H1 (cell line): ENCODE data around the gene ZNF496. TPM values are rescaled to one million over a fixed set of nuclear protein-coding genes. Genes with fewer than 3 reads are reported as not detected.

Source experiments
- CTCF ChIA-PET: fragments of 300-600 bp; sonication (Branson Sonifier 250); formaldehyde crosslinking; loops from one replicate; lab custom pipeline; 2021; ENCODE audit not compliant: partially characterized antibody; lab: Charles Lee
- POLR2A ChIA-PET: fragments of 300-600 bp; sonication (Branson Sonifier 250); formaldehyde crosslinking; loops from one replicate; lab custom pipeline; 2021; ENCODE audit warnings: inconsistent platforms; ENCODE audit not compliant: partially characterized antibody; lab: Charles Lee
- DNase-seq, 2 experiments: peaks; one replicate each; pipeline versions ENCODE4 v3.0.0 to v3.0.0-alpha.2; 2010 to 2022; ENCODE audit warnings: low spot score in 2 of 2, low read depth in 1 of 2, mixed read lengths in 1 of 2
- FAIRE-seq: peaks from 2 replicates; lab custom pipeline; 2011; peaks lifted over from hg19 to GRCh38; lab: Jason Lieb, UNC
- H2AFZ ChIP-seq: 2 replicates; pipeline ENCODE4 v1.8.1; 2012; ENCODE audit warnings: low read length, inconsistent platforms
- H2AK5ac ChIP-seq: 2 replicates; pipeline ENCODE4 v1.6.1; 2013; ENCODE audit warnings: low read depth, low read length
- H2BK120ac ChIP-seq: replicated peaks from 2 replicates; pipeline ENCODE3; 2013; ENCODE audit warnings: low read depth, low read length, inconsistent platforms
- H2BK12ac ChIP-seq: 2 replicates; pipeline ENCODE4 v1.6.1; 2013; ENCODE audit warnings: low read depth, low read length
- H2BK15ac ChIP-seq: 2 replicates; pipeline ENCODE4 v1.6.1; 2013; ENCODE audit warnings: low read length
- H2BK20ac ChIP-seq: 2 replicates; pipeline ENCODE4 v1.6.1; 2013; ENCODE audit warnings: low read length
- H2BK5ac ChIP-seq: 2 replicates; pipeline ENCODE4 v1.6.1; 2013; ENCODE audit warnings: low read depth, low read length
- H3K14ac ChIP-seq: 2 replicates; pipeline ENCODE4 v1.6.1; 2013; ENCODE audit warnings: inconsistent platforms; ENCODE audit not compliant: insufficient read length
- H3K18ac ChIP-seq: 2 replicates; pipeline ENCODE4 v1.6.1; 2013; ENCODE audit warnings: low read length; ENCODE audit errors: extremely low read depth
- H3K23ac ChIP-seq: 2 replicates; pipeline ENCODE4 v1.6.1; 2013; ENCODE audit warnings: inconsistent platforms; ENCODE audit not compliant: insufficient read length
- H3K23me2 ChIP-seq: 2 replicates; pipeline ENCODE4 v1.6.1; 2013; ENCODE audit warnings: low read depth, low read length
- H3K27ac ChIP-seq: 2 replicates; pipeline ENCODE4 v1.6.1; 2011; ENCODE audit warnings: low read depth, low read length, inconsistent platforms
- H3K27me3 ChIP-seq, 4 experiments: replicated peaks in 1 of 4; 1 replicate in 1 of 4; 2 replicates in 3 of 4; pipeline versions ENCODE4 v1.6.1 to v1.8.1; 2011 to 2013; ENCODE audit warnings: low read length in 3 of 4, mild to moderate bottlenecking in 3 of 4, inconsistent platforms in 2 of 4, mixed read lengths in 2 of 4, moderate library complexity in 1 of 4; ENCODE audit not compliant: control insufficient read depth in 3 of 4, insufficient read depth in 3 of 4; ENCODE audit errors: extremely low read depth in 1 of 4
- H3K36me3 ChIP-seq, 4 experiments: 2 replicates each; pipeline versions ENCODE4 v1.6.1 to v1.8.1; 2011 to 2013; ENCODE audit warnings: mild to moderate bottlenecking in 4 of 4, low read length in 3 of 4, moderate library complexity in 2 of 4, control low read depth in 1 of 4, inconsistent platforms in 1 of 4; ENCODE audit not compliant: insufficient read depth in 4 of 4, control insufficient read depth in 2 of 4
- H3K4ac ChIP-seq: replicated peaks from 2 replicates; pipeline ENCODE3; 2013; ENCODE audit warnings: low read length, low read depth, mixed read lengths, inconsistent platforms; ENCODE audit not compliant: insufficient read length
- H3K4me1 ChIP-seq, 4 experiments: replicated peaks in 1 of 4; 1 replicate in 1 of 4; 2 replicates in 3 of 4; pipeline versions ENCODE4 v1.6.1 to v1.8.1; 2011 to 2013; ENCODE audit warnings: low read length in 3 of 4, inconsistent platforms in 2 of 4, mixed read lengths in 1 of 4; ENCODE audit not compliant: insufficient read depth in 4 of 4, control insufficient read depth in 3 of 4
- H3K4me2 ChIP-seq, 2 experiments: 2 replicates each; pipeline versions ENCODE4 v1.6.1 to v1.8.1; 2011 to 2013; ENCODE audit warnings: low read depth in 2 of 2, low read length in 2 of 2, control low read depth in 1 of 2, inconsistent platforms in 1 of 2, mild to moderate bottlenecking in 1 of 2; ENCODE audit not compliant: insufficient read depth in 1 of 2
- H3K4me3 ChIP-seq, 4 experiments: fragments of 200-600, 300-600 bp in 1 of 4; sonication (generic), shearing (Covaris generic), sonication (Bioruptor Twin) in 1 of 4; 2 replicates each; pipeline versions ENCODE4 v1.5.1 to v1.8.1; 2011 to 2016; ENCODE audit warnings: low read length in 4 of 4, low read depth in 3 of 4, control low read depth in 2 of 4, inconsistent platforms in 2 of 4, mild to moderate bottlenecking in 2 of 4, mixed read lengths in 1 of 4, moderate library complexity in 1 of 4; ENCODE audit not compliant: insufficient read depth in 2 of 4; ENCODE audit errors: extremely low read depth in 1 of 4
- H3K56ac ChIP-seq: replicated peaks from 2 replicates; pipeline ENCODE3; 2013; ENCODE audit warnings: low read depth, mild to moderate bottlenecking, mixed read lengths, low read length, inconsistent platforms; ENCODE audit not compliant: insufficient read length
- H3K79me1 ChIP-seq: 2 replicates; pipeline ENCODE4 v1.6.1; 2013; ENCODE audit warnings: low read depth, low read length, control low read depth
- H3K79me2 ChIP-seq, 2 experiments: 2 replicates each; pipeline versions ENCODE4 v1.6.1 to v1.8.1; 2012 to 2013; ENCODE audit warnings: low read length in 2 of 2, mild to moderate bottlenecking in 2 of 2, inconsistent platforms in 1 of 2; ENCODE audit not compliant: insufficient read depth in 2 of 2, control insufficient read depth in 1 of 2
- H3K9ac ChIP-seq, 4 experiments: replicated peaks in 1 of 4; 1 replicate in 1 of 4; 2 replicates in 3 of 4; pipeline versions ENCODE4 v1.6.1 to v1.8.1; 2011 to 2013; ENCODE audit warnings: low read depth in 3 of 4, low read length in 3 of 4, control low read depth in 2 of 4, mild to moderate bottlenecking in 2 of 4, moderate library complexity in 2 of 4, inconsistent platforms in 1 of 4; ENCODE audit errors: extremely low read depth in 1 of 4
- H3K9me3 ChIP-seq, 2 experiments: 2 replicates each; pipeline versions ENCODE4 v1.6.1 to v1.8.1; 2012 to 2013; ENCODE audit warnings: mild to moderate bottlenecking in 2 of 2, moderate library complexity in 2 of 2, control low read depth in 1 of 2, inconsistent platforms in 1 of 2, low read depth in 1 of 2, low read length in 1 of 2, mixed read lengths in 1 of 2; ENCODE audit not compliant: insufficient read depth in 2 of 2
- H4K20me1 ChIP-seq, 2 experiments: replicated peaks in 1 of 2; 2 replicates each; pipeline versions ENCODE3 to v1.8.1; 2011 to 2013; ENCODE audit warnings: inconsistent platforms in 2 of 2, low read length in 2 of 2, mild to moderate bottlenecking in 1 of 2; ENCODE audit not compliant: insufficient read depth in 2 of 2, control insufficient read depth in 1 of 2
- H4K5ac ChIP-seq: 2 replicates; pipeline ENCODE4 v1.6.1; 2013; ENCODE audit warnings: low read length, low read depth, mixed read lengths, inconsistent platforms; ENCODE audit not compliant: insufficient read length
- H4K8ac ChIP-seq: 2 replicates; pipeline ENCODE4 v1.8.0; 2013; ENCODE audit warnings: mild to moderate bottlenecking, moderate library complexity, low read length, inconsistent platforms; ENCODE audit not compliant: insufficient read depth; ENCODE audit errors: extremely low read depth
- H4K91ac ChIP-seq: replicated peaks from 2 replicates; pipeline ENCODE3; 2013; ENCODE audit warnings: low read length, mixed read lengths, inconsistent platforms; ENCODE audit not compliant: insufficient read length
- CEBPB ChIP-seq: IDR thresholded peaks from 2 replicates; pipeline ENCODE4 v1.6.1; 2012; ENCODE audit warnings: low read depth, low read length
- JUND ChIP-seq: IDR thresholded peaks from 2 replicates; pipeline ENCODE4 v1.6.1; 2011; ENCODE audit warnings: mild to moderate bottlenecking, improper control_type of control experiment, low read length
- PHF8 ChIP-seq: fragments of 200-600 bp; sonication (generic); conservative IDR thresholded peaks from 2 replicates; pipeline ENCODE4 v1.7.1; 2012; ENCODE audit warnings: low read depth, mild to moderate bottlenecking, inconsistent platforms, low read length, moderate library complexity
- RXRA ChIP-seq: IDR thresholded peaks from 2 replicates; pipeline ENCODE4 v1.6.1; 2011; ENCODE audit warnings: low read depth, mild to moderate bottlenecking, low read length, moderate library complexity; ENCODE audit not compliant: insufficient read depth
- SIX5 ChIP-seq: IDR thresholded peaks from 2 replicates; pipeline ENCODE4 v1.6.1; 2011; ENCODE audit warnings: mild to moderate bottlenecking, low read depth, low read length
- SP1 ChIP-seq: IDR thresholded peaks from 2 replicates; pipeline ENCODE4 v1.6.1; 2011; ENCODE audit warnings: low read depth, low read length
- TAF1 ChIP-seq: IDR thresholded peaks from 2 replicates; pipeline ENCODE4 v1.6.1; 2011; ENCODE audit warnings: mild to moderate bottlenecking, low read depth, low read length
- TAF7 ChIP-seq: optimal IDR thresholded peaks from 2 replicates; pipeline ENCODE3; 2011; ENCODE audit warnings: low read depth, mild to moderate bottlenecking, inconsistent platforms, low read length, moderate library complexity, borderline replicate concordance
- WGBS, 2 experiments: shearing (Covaris generic) in 1 of 2; methylation state at CpG; one replicate each; pipeline versions ENCODE4 v1.1.6 to v1.1.7; 2013 to 2015; ENCODE audit warnings: low lambda C conversion rate in 2 of 2, mixed read lengths in 2 of 2, inconsistent platforms in 1 of 2, low coverage in 1 of 2, missing lambda C conversion rate in 1 of 2; ENCODE audit not compliant: insufficient replicate concordance in 2 of 2, insufficient coverage in 1 of 2, insufficient read length in 1 of 2; ENCODE audit errors: extremely low coverage in 1 of 2, missing lambda C conversion rate in 1 of 2; 5-methylcytosine and 5-hydroxymethylcytosine counted together
- polyA plus RNA-seq, 7 experiments: library from polyadenylated mRNA; depleted of rRNA in 3 of 7; stranded (reverse) in 5 of 7; unstranded in 2 of 7; fragments of >200 nt in 5 of 7; fragments of 200-250 nt in 2 of 7; gene quantifications; 1 replicate in 5 of 7; 2 replicates in 1 of 7; 4 replicates in 1 of 7; pipeline versions ENCODE4 v1.2.1 to v1.2.3, GENCODE V29; 2011 to 2013; ENCODE audit warnings: missing spikeins in 2 of 7, mixed read lengths in 2 of 7
- total RNA-seq: library from RNA; stranded (reverse); fragmentation: NEBNext Ultra II Directional; extraction: Animal tissue kit (Norgen Biotek cat#: 25700); gene quantifications from 2 replicates; pipeline ENCODE4 v1.2.1, GENCODE V29; 2021
- TF ChIP-seq, protein P1 (sequence below): IDR thresholded peaks from 2 replicates; pipeline ENCODE4 v1.6.1; 2011; ENCODE audit warnings: low read depth, mild to moderate bottlenecking, low read length; ENCODE audit not compliant: insufficient read depth

The ZNF496 gene
- total and polyA plus RNA-seq, 2 of the 8 experiments (the other 6 are each of a cell fraction or from before 2014, with no cell fraction given): 27.9 to 71.4 TPM

DNA sequence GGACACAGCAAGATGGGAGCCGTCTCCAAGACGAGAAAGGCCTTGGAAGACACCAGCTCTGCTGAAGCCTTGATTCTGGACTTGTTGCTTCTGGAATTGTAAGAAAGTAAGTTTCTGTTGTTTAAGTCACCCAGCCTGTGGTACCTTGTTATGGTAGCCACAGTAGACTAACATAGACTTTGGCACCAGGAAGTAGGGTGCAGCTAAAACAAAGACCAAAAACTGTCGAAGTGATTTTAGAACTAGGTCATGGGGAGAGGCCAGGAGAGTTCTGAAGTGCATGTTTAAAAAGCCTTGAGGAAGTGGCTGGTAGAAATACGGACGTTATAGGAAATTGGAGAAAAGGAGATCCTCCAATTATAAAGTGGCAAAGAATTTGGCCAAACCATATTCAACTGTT, 28.5 kb downstream of the ZNF496 start:
- no peak overlapping the region for H2BK120ac ChIP-seq
- peaks cover 32 to 85% (median 63%) of the 10 kb centered on the region in 4 experiments for H3K36me3 ChIP-seq
- TF ChIP-seq JUND (no peak), SP1 (no peak), TAF7 (no peak), CEBPB (no peak), RXRA (no peak), SIX5 (no peak), PHF8 (no peak), TAF1 (no peak)
- TF ChIP-seq, protein P1, sequence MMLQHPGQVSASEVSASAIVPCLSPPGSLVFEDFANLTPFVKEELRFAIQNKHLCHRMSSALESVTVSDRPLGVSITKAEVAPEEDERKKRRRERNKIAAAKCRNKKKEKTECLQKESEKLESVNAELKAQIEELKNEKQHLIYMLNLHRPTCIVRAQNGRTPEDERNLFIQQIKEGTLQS: no peak
- TF ChIP-seq, all 59 proteins: peak for 0
- Histone ChIP-seq H3K4me1 (peaks cover 3 to 14% (median 12%) of the 10 kb centered on the region in 4 experiments), H3K9me3 (peaks cover 0 to 8% of the 10 kb centered on the region in 2 experiments; a peak in 1 of 4 replicates), H3K4ac (no peak overlapping the region), H3K14ac (no peak overlapping the region), H3K79me1 (0 out of 2 replicates have a peak, but pooled peaks cover 2% of the 10 kb centered on the region), H3K79me2 (no peaks in the 10 kb centered on the region), H3K27me3 (no peaks in the 10 kb centered on the region), H2BK5ac (no peak overlapping the region), H3K4me3 (no peak overlapping the region), H4K91ac (no peak overlapping the region), H3K9ac (no peak overlapping the region), H3K4me2 (no peak overlapping the region), H4K5ac (no peak overlapping the region), H2BK20ac (no peak overlapping the region), H2AFZ (no peak overlapping the region), H2BK12ac (no peak overlapping the region), H4K20me1 (peaks cover 0 to 3% of the 10 kb centered on the region in 2 experiments), H3K23me2 (no peaks in the 10 kb centered on the region), H3K18ac (no peak overlapping the region), H4K8ac (no peak overlapping the region), H3K27ac (no peak overlapping the region), H3K23ac (no peak overlapping the region), H2AK5ac (no peak overlapping the region), H3K56ac (no peak overlapping the region), H2BK15ac (no peak overlapping the region)
- ChIA-PET POLR2A (interaction anchor here (0.6 to 8.1 kb wide), 3 partner anchors 21 to 145 kb away, joined by 3 to 46 read pairs (median 5); partner anchors contain the start of gene ZNF496), CTCF (no interaction called here)
- FAIRE-seq (no peak), DNase-seq (no peak)
- 57% methylated on average over 5 of the region's 5 CpGs; no CpG with 5 or more reads in 1 of the 2 experiments for WGBS, 2 experiments
